GM15510 (cell line): Measurements from ENCODE around the gene ATG13.

Source experiments
- POLR2A ChIP-seq: IDR thresholded peaks from 3 replicates; pipeline ENCODE4 v1.6.1; 2011; ENCODE audit warnings: borderline replicate concordance; ENCODE audit not compliant: insufficient read length; ENCODE audit errors: extremely low read depth

The ATG13 gene

DNA sequence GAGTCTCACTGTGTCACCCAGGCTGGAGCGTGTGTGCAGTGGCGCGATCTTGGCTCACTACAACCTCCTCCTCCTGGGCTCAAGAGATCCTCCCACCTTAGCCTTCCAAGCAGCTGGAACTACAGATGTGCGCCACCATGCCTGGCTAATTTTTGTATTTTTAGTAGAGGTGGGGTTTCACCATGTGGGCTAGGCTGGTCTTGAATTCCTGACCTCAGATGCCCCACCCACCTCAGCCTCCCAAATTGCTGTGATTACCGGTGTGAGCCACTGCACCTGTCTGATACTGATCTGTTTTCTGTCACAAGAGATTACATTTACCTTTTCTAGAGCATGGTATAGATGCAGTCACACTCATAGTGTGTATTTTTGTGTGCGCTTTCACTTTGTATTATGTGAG lies 11.6 kb downstream of the ATG13 start:
- no peak for TF ChIP-seq POLR2A

DNA sequence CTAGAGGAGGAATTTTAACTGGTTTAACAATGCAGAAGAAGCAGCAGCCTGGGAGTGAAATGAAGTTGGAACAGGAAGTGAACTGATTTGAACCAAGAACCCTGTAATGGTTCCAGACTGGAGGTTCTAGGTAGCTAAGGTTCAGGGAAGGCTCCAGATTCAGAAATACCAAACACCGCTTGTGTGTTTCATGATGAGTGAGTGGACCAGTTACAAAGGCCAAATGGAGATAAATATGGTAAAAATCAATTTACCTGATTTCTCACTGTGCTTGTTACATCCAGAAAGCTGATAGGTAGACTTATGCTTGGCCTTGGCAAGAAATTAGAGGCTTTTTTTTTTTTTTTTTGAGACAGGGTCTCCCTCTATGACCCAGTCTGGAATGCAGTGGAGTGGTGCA lies 12.9 kb downstream of the ATG13 start:
- TF ChIP-seq POLR2A, result no peak

DNA sequence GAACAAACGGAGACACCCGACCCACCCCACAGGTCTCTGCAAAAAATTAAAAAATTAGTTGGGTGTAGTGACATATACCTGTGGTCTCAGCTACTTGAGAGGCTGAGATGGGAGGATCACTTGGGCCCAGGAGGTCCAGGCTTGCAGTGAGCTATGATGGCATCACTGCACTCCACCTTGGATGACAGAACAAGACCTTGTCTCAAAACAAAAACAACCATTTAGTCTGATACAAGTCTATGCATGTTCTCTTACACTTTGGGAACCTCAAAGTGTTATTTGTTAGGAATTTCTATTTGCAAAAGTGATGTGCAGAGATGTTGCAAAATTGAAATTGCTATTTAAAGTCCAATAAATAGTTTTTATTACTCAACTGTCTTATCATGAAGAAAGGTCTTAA lies 14.3 kb downstream of the ATG13 start:
- TF ChIP-seq POLR2A, result no peak

DNA sequence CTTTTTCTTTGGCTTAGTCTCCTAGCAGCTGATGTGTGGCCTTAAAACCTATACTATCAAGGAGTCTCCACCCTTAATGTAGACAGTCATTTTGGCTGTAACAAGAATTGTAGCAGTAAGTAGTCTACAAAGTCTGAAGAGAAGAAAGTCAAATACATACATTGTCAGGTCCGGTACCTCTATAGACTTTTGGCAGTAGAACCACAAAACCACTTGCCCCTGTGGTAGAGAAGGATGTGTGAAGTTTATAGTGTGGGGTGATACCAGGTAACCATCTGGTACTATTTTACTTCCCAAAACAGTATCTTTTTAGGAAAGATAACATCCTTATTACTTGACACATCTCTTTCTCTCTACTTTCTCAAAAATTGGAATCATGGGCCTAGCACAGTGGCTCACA lies 15.1 kb downstream of the ATG13 start:
- no peak for TF ChIP-seq POLR2A

DNA sequence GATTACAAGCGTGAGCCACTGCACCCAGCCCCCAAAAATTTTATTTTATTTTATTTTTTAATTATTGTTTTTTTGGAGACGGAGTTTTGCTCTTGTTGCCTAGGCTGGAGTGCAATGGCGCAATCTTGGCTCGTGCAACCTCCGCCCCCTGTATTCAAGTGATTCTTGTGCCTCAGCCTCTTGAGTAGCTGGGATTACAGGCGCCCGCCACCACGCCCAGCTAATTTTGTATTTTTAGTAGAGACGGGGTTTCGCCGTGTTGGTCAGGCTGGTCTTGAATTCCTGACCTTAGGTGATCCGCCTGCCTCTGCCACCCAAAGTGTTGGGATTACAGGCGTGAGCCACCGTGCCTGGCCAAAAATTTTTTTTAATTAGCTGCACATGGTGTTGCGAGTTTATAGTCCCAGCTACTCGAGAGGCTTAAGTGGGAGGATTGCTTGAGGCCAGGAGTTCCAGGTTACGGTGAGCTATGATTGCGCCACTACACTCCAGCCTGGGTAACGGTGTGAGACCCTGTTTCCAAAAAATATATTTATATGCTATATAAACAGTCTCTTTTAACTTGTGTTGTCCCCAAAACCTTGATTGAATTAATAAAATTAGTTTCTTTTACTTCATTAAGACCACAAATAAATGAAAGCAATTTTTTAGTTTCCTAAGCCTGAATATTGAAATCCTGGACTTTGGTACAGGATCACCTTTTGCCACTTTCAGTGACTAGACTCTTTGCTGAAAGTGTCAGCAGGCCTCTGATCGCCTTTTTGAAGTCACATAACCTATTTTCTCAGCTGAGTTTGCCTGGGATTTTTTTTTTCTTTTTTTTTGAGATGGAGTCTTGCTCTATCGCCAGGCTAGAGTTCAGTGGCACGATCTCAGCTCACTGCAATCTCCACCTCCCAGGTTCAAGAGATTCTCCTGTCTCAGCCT lies 16.2 kb downstream of the ATG13 start:
- TF ChIP-seq POLR2A, result no peak

DNA sequence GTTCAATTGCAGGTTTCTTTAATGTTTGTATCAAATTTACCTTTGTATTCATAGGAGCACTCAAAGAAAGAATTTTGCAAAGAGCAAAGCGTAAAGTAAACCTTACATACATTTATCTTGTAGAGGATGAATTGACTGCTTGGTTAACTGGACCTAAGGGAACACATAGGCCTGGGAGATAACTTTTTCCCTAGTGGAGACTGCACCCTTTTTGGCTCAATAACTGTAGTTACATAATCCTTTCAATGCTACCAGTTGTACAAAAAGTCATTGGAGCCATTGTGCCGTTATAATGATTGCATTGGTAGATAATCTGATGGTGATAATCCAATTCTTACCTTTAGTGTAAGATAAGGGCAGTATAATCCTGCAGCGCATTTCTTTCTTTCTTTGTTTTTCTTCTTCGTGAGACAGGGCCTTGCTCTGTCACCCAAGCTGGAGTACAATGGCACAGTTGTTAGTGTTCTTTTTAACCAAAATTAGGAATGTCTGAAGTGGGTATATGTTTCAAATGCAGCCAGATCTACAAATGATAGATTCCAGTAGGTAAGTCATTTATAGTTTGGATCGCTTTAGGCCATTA lies 18.3 kb downstream of the ATG13 start:
- TF ChIP-seq POLR2A, result no peak

DNA sequence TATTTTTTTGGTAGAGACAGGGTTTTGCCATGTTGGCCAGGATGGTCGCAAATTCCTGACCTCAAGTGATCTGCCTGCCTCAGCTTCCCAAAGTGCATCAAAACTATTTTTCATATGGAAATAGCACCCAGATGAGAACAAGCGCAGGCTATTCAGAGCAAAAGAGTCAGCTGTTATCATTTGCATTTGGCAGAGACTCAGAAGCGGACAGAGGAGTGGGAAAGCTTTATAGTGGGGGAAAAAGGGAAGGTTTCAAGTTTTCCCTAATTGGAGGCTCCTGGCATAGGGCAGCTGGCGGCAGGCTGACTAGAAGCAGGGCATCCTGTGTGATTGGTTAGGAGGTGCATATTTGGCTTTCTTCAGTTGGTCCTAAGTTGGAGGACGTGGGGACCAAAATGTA lies 20.2 kb downstream of the ATG13 start:
- TF ChIP-seq POLR2A, result no peak

DNA sequence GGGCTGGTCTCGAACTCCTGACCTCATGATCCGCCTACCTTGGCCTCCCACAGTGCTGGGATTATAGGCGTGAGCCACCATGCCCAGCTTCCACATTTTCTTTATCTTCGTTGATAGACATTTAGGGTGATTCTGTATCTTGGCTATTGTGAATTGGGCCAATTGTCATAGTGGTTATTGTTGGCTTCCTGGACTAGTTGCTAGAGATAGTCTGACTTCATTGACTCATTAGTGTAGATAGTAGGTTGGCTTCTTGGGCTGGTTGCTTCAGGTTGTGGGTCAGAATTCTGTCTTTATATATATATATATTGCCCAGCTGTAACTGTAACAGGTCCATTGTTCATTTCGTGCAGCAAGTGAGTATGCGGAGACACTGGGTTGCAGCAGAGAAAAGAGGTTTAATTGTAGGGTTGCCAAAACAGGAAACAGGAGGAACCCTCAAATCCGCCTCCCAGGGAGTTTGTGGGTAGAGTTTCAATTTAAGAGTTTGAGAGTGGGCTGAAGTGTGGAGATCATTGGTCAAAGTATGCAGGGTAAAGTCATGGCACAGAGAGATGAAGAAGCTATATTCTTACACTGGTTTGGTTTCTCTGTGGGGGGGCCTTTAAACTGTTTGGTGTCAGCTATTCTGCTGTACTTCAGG lies 22.0 kb downstream of the ATG13 start:
- no peak for TF ChIP-seq POLR2A

DNA sequence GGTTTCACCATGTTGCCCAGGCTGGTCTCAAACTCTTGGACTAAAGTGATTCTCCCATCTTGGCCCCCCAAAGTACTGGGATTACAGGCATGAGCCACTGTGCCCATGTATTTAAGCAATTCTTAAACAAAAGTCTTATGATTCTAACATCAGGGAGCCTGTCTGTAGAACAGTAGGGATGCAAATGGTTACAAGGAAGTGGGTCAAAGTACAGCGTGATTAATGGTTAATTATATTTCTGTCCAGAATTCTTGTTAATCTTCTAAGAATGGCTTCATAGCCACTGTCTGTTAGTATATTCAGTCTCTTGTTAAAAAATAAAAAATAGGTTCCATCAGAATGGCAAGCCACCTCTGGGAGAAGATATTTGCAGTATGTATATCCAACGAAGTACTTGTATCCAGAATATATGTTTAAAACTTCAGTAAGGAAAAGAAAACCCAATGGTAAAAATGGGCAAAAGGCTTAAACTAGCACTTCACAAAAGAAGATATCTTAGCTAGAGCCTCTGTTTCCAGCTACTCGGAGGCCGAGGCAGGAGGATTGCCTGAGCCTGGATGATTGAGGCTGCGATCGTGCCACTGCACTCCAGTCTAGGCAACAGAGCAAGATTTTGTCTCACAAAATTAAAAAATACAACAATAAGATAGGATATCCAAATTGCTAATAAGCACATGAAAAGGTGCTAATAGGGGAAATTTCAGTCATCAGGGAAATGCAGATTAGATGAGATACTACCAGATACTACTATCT lies 22.9 kb downstream of the ATG13 start:
- no peak for TF ChIP-seq POLR2A

DNA sequence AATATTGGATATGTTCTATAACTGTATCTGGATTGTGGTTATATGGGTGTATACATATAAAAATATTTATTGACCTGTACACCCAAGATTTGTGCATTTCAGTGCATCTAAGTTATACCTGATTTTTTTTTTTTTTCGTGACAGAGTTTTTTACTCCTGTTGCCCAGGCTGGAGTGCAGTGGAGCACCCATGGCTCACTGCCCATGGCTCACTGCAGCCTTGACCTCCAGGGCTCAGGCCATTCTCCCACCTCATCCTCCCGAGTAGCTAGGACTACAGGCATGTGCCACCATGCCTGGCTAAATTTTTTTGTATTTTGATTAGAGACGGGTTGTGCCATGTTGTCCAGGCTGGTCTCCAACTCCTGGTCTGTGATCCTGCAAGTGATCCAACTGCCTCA lies 24.3 kb downstream of the ATG13 start:
- no peak for TF ChIP-seq POLR2A

DNA sequence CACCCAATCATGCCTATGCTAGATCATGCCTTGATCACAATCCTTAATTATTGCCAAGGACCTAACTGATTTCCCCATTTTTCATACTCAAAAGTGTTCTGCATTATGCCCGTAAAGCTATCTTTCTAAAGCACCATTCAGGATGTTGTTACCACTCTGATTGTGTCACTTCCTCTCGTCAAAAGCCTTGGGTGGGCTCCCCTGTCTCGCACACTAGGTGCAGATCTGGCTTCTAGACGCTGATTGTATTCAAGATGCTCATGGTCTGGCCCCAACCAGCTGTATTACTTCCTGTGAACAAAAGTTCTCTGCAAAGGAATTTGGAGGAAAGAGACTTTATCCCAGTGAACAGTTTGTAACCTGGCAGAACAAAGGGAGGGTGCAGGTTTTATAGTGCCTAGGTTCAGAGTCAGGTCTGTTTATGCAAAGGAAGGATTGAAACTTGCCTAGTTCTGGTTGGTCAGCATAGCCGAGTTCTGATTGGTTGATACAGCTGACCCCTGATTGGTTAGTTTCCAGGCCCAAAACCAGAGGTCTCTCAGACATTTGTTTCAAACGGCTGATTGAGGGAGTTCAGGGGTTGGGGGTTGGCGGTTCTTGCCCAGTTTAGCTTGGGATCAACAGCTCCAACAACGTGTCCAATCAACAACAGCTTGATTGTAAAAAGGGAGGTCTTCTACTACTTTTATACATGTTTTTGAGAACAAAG lies 25.4 kb downstream of the ATG13 start:
- TF ChIP-seq POLR2A, result no peak

DNA sequence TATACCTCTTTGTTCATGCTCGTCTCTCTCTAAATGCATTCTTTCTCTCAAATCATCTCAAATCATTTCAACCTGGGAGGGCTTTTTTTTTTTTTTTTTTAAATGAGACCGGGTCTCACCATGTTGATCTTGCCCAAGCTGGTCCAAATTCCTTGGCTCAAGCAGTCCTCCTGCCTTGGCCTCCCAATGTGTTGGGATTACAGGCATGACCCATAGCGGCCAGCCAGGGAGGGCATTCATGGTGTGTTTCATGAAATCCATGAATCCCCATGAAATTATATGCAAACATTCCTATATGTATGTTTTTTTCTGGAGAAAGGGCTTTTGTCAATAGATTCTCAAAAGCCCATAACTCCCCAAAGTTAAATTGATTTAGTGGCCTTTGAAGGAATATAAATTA lies 26.2 kb downstream of the ATG13 start:
- no peak for TF ChIP-seq POLR2A

DNA sequence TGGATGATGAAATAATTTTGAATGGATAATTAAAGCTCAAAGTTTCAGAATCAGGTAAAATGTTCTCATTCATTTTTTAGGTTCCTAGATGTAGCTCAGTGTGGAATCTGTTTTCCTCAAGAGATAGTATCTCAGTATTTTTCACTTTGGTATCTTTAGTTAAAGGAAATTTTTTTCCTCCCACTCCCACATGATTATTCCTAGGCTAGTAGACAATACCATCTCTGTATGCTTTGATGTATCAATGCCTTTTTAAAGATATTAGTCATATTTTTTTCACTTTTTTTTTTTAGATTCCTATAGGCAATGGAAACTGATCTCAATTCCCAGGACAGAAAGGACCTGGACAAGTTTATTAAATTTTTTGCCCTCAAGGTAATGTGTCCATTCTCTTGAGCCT lies 26.6 kb downstream of the ATG13 start:
- TF ChIP-seq POLR2A, result no peak

DNA sequence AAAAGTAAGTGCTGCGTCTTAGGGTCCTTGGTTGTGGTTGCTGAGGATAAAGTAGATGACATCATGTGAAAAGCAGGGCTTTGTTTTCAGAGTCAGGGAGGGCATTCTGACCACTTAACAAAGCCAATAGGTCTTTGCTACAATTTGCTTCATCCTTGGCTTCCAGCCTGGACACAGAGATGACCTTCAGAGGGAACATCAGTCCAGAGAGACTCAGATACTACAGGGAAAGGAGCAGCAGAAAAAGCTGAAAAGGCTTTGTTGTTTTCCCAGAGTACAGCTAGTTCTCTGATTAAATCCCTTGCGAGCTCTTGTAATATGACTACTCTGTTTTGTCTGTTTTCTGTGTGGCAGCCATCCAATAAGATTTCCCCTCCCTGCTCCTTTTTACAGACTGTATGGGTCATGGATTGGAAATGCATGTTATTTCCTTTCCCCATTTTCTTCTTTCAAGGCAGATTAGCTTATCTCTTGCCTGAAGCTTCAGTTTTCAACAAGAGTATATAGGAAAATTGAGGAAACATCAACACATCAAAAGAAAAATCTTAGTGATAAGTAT lies 31.9 kb downstream of the ATG13 start:
- no peak for TF ChIP-seq POLR2A
